ENCODE measurements around the gene ASTN2. TPM values are rescaled to one million over a fixed set of nuclear protein-coding genes. Genes with fewer than 3 reads are reported as not detected.

Gene ASTN2
- total and polyA plus RNA-seq, 10 of the 15 experiments (the other 5 are each of a cell fraction or from before 2014, with no cell fraction given) = 1.4 to 15.7 (median 7.0) TPM

- ChIA-PET POLR2A (no interaction called here), CTCF (no interaction called here), SMC1A (ENCODE audit: uncharacterized antibody, unreplicated experiment) (interaction anchor here (0.9 kb wide), 1 partner anchor 469 kb away, joined by 3 read pairs; no protein-coding TSS in a partner anchor), RAD21 (ENCODE audit: unreplicated experiment) (no interaction called here)
- no TSS peak for BruUV-seq (replicated peaks)
- Histone ChIP-seq H3K4me2 (ENCODE audit: control insufficient read depth, insufficient read depth) (no peak overlapping the region), H2AFZ (ENCODE audit: control insufficient read depth, low read depth, low read length) (no peak overlapping the region), H3K4me3 (no peak overlapping the region), H3K36me3 (ENCODE audit: control insufficient read depth in 2 of 2, insufficient read depth in 2 of 2, low read length in 1 of 2) (no peaks in the 10 kb centered on the region), H3K79me2 (ENCODE audit: control insufficient read depth, insufficient read depth, low read length) (no peaks in the 10 kb centered on the region), H3K27me3 (replicated peaks in 1 of 2; ENCODE audit: control insufficient read depth in 2 of 2, insufficient read depth in 2 of 2, low read length in 1 of 2) (no peaks in the 10 kb centered on the region), H3K4me1 (ENCODE audit: control insufficient read depth, insufficient read depth, low read length) (no peaks in the 10 kb centered on the region), H4K20me1 (ENCODE audit: control insufficient read depth, insufficient read depth) (no peaks in the 10 kb centered on the region), H3K9ac (ENCODE audit: control insufficient read depth, insufficient read depth, low read length) (no peak overlapping the region), H3K9me3 (replicated peaks; ENCODE audit: control insufficient read depth, insufficient read depth, low read length) (no peaks in the 10 kb centered on the region), H3K27ac (ENCODE audit: control insufficient read depth, insufficient read depth) (no peak overlapping the region)
- FAIRE-seq = no peak
- TF ChIP-seq TARDBP (IDR thresholded peaks at IDR 0.05; ENCODE audit: borderline replicate concordance) = no peak
- DNase-seq (ENCODE audit: low read depth, low spot score) = no peak
- WGBS (ENCODE audit: insufficient coverage, insufficient replicate concordance, low lambda C conversion rate, missing lambda C conversion rate) = 36% methylated on average over 1 of the region's 1 CpG
- ATAC-seq = no peak
- in situ Hi-C loops (cut with MboI) = no loop called here
- intact Hi-C loops (cut with micrococcal nuclease; ENCODE audit: unreplicated experiment) = no loop called here
Measured at GRCh38 chr9:116791326-116791725, 623.5 kb downstream of the ASTN2 start.

GRCh38 chr9:116789081-116789480, 625.8 kb downstream of the ASTN2 start:
- Histone ChIP-seq H3K4me3 (no peak overlapping the region), H3K9me3 (replicated peaks; ENCODE audit: control insufficient read depth, insufficient read depth, low read length) (no peaks in the 10 kb centered on the region), H3K4me2 (ENCODE audit: control insufficient read depth, insufficient read depth) (no peak overlapping the region), H3K9ac (ENCODE audit: control insufficient read depth, insufficient read depth, low read length) (no peak overlapping the region), H4K20me1 (ENCODE audit: control insufficient read depth, insufficient read depth) (no peaks in the 10 kb centered on the region), H3K36me3 (ENCODE audit: control insufficient read depth in 2 of 2, insufficient read depth in 2 of 2, low read length in 1 of 2) (no peaks in the 10 kb centered on the region), H3K27ac (ENCODE audit: control insufficient read depth, insufficient read depth) (no peak overlapping the region), H2AFZ (ENCODE audit: control insufficient read depth, low read depth, low read length) (no peak overlapping the region), H3K79me2 (ENCODE audit: control insufficient read depth, insufficient read depth, low read length) (no peaks in the 10 kb centered on the region), H3K27me3 (replicated peaks in 1 of 2; ENCODE audit: control insufficient read depth in 2 of 2, insufficient read depth in 2 of 2, low read length in 1 of 2) (no peaks in the 10 kb centered on the region), H3K4me1 (ENCODE audit: control insufficient read depth, insufficient read depth, low read length) (no peaks in the 10 kb centered on the region)
- no TSS peak for BruUV-seq (replicated peaks)
- ChIA-PET SMC1A (ENCODE audit: uncharacterized antibody, unreplicated experiment) (interaction anchor here (1.0 kb wide), 1 partner anchor 12 kb away, joined by 3 read pairs; no protein-coding TSS in a partner anchor), RAD21 (ENCODE audit: unreplicated experiment) (no interaction called here), CTCF (no interaction called here), POLR2A (no interaction called here)
- DNase-seq (ENCODE audit: low read depth, low spot score) = no peak
- intact Hi-C loops (cut with micrococcal nuclease; ENCODE audit: unreplicated experiment) (no loop called here), in situ Hi-C loops (cut with MboI) (no loop called here)
- WGBS (ENCODE audit: insufficient coverage, insufficient replicate concordance, low lambda C conversion rate, missing lambda C conversion rate) = 6% methylated on average over 3 of the region's 3 CpGs
- no peak for FAIRE-seq
- no peak for ATAC-seq
- TF ChIP-seq GABPA (IDR thresholded peaks at IDR 0.05; ENCODE audit: low read depth) (no peak), IRF5 (IDR thresholded peaks at IDR 0.05; ENCODE audit: borderline replicate concordance) (no peak), EGR1 (IDR thresholded peaks at IDR 0.05; ENCODE audit: borderline replicate concordance in 1 of 2, low read depth in 2 of 2, low read length in 2 of 2) (no peak), SKIL (IDR thresholded peaks at IDR 0.05; ENCODE audit: low read depth, poor library complexity, severe bottlenecking) (no peak), POLR2AphosphoS2 (IDR thresholded peaks at IDR 0.05; ENCODE audit: low read depth, low read length) (no peak), HDAC6 (IDR thresholded peaks at IDR 0.05; ENCODE audit: unreplicated experiment) (no peak), E4F1 (IDR thresholded peaks at IDR 0.05; ENCODE audit: borderline replicate concordance, partially characterized antibody) (no peak)
